ENCODE results near the gene CD37. TPM values are rescaled to one million over a fixed set of nuclear protein-coding genes. Genes with fewer than 3 reads are reported as not detected.
"Not testable (repeated sequence)": the region's sequence is repeated elsewhere in the genome, so short reads cannot be mapped to it uniquely, and the experiment has no call there.

The CD37 gene, protein sequence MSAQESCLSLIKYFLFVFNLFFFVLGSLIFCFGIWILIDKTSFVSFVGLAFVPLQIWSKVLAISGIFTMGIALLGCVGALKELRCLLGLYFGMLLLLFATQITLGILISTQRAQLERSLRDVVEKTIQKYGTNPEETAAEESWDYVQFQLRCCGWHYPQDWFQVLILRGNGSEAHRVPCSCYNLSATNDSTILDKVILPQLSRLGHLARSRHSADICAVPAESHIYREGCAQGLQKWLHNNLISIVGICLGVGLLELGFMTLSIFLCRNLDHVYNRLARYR
- polyA plus RNA-seq (2013, experiment 1 of 2; ENCODE audit: insufficient read length), result 12.1 TPM
- polyA plus RNA-seq (2013, experiment 2 of 2; ENCODE audit: insufficient read length), result 15.2 TPM

DNA sequence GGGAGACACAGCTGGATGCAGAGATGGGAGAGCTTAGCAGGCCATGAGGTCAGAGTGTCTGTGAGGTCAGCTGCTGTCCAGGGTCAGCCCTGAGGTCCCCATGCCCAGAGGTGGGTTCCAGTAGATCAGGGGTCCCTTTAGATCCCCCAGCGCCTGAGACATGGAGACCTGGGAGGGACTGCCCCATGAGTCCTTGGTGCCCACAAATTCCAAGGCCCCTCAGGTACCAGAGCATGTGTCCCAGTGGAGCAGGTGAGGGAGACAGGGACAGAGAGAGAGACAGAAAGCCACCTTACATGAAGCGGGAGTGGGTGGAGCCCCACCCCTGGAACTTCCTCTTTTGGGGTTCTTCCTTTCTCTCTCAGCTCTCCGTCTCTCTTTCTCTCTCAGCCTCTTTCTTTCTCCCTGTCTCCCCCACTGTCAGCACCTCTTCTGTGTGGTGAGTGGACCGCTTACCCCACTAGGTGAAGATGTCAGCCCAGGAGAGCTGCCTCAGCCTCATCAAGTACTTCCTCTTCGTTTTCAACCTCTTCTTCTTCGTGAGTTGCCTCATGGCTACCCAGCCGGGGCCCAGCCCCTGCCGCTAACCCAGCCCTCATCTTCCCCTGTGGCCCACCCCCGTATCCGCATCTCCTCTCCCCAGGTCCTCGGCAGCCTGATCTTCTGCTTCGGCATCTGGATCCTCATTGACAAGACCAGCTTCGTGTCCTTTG lies at the start of gene CD37:
Gene CD37 (plus strand): TSS at position 336 of the 713 bp plus-strand sequence. CDS start 135 bp downstream, at position 471.
- no peak for DNase-seq

DNA sequence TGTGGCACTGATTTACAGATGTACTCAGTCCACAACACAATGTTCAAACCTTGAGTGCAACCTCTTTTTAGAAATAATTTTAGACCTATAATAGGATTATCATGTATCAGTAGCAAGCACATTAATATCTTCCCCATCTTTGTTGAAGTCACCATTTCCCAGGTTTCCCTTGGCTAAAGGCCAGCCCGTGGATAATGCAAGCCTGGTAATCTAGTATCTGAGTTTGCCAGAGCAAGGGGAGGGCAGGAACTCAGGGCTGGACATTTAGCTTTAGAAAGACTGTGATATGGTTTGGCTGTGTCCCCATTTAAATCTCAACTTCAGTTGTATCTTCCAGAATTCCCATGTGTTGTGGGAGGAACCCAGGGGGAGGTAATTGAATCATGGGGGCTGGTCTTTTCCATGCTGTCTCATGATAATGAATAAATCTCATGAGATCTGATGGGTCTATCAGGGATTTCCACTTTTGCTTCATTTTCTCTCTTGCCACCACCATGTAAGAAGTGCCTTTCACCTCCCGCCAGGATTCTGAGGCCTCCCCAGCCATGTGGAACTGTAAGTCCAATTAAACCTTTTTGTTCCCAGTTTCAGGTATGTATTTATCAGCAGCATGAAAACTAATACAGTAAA lies 48.0 kb upstream of the CD37 start:
- no peak for DNase-seq

DNA sequence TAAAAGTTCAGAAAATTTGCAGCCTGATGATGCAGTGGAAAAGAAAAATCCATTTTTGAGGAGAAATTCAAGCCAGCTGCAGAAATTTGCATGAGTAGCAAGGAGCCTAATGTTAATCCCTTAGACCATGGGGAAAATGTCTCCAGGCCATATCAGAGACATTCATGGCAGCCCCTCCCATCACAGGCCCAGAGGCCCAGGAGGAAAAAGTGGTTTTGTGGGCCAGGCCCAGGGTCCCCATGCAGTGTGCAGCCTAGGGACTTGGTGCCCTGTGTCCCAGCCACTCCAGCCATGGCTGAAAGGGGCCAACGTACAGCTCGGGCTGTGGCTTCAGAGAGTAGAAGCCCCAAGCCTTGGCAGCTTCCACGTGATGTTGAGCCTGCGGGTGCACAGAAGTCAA lies 47.0 kb upstream of the CD37 start:
- DNase-seq, result not testable (repeated sequence)

DNA sequence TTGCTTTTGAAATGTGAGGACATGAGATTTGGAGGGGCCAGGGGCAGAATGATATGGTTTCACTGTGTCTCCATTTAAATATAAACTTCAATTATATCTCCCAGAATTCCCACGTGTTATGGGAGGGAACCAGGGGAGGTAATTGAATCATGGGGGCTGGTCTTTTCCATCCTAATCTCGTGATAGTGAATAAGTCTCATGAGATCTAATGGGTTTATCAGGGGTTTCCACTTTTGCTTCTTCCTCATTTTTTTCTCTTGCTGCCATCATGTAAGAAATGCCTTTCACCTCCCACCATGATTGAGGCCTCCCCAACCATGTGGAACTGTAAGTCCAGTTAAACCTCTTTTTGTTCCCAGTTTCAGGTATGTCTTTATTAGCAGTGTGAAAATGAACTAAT lies 45.9 kb upstream of the CD37 start:
- DNase-seq, result not testable (repeated sequence)

DNA sequence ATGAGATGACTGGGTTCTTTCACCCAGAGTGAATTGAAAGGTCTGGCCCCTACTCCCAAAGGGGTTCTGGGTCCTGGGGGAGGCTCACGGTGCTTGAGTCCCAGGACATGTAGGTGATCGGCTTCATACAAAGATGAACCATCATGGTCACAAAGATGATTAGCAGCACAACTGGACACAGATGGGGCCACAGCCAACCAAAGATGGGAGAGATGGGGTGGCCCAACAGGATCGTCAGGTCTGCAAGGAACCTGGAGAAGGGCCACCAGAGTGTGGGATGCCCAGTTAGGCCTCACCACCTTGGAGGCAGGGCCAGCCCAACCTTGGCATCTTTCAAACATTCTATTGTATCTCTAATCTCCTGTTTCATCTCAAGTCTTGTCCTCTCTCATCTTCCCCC lies 44.7 kb upstream of the CD37 start:
- no peak for DNase-seq

DNA sequence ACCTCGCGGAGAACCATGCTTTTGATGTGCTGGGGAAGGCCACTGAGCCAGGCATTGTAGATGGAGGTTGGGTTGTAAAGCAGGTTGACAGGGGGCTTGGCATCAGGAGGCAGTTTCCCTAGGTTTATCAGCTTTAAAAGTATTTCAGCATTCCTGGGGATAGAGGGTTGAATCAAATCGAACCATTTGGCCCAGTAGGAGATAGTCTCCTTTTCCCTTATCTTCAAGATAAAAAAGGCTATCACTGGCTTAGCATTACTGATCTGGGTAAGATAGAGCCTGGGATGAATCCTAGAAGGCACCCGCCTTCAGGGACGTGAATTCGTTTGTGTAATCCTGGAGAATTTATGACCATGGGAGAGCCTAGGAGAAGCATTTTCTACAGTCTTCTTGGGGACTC lies 40.8 kb upstream of the CD37 start:
- no peak for DNase-seq

DNA sequence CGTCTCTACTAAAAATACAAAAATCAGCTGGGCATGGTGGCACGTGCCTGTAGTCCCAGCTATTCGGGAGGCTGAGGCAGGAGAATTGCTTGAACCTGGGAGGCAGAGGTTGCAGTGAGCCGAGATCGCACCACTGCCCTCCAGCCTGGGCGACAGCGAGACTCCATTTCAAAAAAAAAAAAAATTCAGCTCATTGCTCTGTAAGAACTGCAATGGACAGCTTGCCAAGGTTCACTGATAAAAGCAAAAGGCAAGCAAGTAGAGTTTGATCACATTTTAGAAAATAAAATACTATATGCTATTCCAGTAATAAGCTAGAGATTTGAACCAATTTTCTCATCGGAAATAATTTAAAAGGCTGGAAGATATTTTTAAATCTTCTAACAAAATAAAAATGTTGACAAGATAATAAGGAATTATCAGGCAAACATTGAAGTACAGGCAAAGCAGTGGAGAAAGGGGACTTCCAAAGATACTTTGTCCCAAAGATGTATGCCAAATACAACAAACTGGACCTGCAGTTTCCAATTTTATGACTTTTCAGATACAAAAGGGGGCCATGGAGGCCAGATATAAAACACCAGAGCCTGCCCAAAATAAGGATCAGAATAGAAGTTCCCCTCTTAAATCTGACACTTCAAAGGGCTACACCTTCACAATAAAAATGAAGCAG lies 39.9 kb upstream of the CD37 start:
- no peak for DNase-seq

DNA sequence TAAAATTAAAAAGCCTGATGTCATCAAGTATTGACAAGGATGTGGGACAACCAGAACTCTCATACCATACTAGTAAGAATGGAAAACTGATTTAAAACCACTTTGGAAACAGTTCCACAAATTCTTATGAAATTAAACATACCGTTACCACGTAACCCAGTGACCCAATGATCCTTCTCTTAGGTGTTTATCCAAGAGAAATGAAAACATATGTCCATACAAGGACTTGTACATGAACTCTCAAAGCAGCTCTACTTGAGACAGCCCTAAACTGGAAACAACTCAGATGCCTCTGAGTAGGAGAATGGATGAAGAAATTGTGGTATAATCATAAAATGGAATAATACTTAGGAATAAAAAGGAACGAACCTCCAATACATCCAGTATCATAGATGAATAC lies 37.8 kb upstream of the CD37 start:
- DNase-seq, result peak; percentile 49

DNA sequence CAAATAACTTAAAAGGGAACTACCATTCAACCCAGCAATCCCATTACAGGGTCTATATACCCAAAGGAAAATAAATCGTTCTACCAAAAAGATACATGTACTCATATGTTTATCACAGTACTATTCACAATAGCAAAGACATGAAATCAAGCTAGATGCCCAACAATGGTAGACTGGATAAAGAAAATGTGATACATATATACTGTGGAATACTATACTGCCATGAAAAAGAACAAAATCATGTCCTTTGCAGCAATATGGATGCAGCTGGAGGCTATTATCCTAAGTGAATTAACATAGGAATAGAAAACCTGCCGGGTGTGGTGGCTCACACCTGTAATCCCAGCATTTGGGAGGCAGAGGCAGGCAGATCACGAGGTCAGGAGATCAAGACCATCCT lies 36.6 kb upstream of the CD37 start:
- not testable (repeated sequence) for DNase-seq

DNA sequence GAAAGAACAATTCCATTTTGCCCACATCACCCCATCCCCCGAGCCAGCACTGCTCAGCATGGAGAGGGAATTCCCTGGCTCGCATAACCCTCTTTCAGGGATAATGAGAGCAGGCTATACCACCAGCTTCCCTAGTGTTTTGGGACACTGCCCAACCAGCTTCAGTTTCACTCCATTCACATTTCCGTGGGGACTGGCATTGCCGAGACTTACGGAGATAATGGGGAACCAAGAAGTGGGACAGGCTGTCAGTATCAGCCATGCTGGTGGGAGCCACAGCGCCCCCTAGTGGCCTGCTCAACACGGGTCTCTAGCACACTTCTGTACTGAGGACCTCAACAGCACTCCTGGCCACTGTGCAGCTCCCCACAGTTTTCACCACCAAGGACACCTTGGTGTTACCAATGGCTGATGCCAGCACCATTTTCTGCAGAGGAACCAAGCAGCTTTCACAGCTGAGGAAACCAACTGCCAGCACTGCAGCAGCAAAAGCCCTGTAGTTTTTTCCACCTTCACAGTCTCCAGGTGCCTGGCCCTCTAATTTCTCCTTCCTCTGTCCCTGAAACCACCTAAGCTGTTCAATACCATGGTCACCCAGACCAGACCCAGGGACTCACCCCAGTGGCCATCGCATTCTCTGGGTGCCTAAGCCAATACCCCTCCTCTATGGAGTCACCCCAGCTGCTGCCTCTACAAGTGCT lies 33.9 kb upstream of the CD37 start:
- peak; percentile 55 for DNase-seq

DNA sequence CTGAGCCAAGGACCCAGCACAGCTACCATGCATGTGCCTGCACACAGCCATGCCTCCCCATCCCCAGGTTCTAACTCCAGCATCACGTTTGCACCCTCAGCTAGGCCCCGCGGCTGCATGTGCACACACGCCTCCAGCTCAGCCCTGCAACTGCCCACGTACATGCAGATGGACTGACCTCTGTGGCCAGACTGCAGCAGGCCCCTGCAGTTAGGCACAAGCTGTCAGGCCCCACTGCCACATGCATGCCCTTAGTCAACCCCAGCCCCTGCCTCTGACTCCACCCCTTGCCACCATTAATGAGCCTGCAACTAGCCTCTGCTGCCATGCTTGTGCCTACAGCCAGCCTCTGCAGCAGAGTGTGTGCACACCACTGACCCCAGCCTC lies 33.3 kb upstream of the CD37 start:
- no peak for DNase-seq

DNA sequence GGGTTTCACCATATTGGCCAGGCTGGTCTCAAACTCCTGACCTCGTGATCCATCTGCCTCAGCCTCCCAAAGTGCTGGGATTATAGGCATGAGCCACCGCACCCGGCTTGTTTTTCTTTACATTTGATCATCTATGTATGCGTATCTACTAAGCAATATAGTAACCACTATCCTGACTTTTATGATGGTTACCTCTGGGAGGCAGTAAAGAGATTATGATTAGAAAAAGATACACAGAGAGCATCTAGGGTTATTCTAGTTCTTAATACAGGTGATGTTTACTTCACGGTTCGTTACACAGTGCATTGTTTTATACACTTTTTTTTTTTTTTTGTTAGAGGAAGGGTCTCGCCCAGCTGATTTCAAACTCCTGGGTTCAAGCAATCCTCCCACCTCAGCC lies 28.5 kb upstream of the CD37 start:
- DNase-seq, result not testable (repeated sequence)

DNA sequence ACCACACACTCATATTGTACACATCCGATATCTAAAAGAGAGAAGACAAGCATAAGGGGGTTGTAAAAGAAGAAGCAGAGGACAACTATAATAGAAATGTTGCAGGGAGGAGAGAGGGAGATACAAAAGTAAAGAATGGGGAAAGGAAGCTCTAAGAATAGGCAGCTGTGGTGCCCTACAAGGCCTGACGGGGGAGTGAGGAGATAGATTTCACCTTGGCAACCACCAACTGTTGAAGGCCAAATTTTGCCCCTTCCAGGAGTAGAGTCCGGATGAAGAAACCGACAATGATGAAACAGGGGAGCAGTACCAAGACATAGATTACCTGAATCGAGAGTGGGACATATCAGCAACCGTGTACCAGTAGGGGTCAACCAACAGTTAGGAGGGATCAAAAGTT lies 26.1 kb upstream of the CD37 start:
- no peak for DNase-seq

DNA sequence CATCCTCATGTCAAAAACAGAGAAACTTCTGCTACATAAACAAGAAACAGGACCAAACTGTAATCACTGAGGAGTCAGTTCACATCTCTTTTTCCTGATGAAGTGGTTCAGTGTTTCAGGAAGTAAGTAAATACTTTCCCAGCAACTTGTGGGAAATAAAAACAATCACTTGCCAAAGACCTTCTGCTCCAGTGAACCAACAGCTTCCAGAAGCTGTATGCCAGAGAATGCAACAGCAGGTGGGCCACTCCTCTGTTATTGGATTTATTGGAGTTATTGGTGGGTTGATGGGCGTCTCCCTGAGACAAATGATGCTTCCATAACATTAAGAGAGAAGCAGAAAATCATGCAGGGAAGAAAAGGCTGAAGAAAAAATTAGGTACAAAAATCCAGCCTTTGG lies 20.1 kb upstream of the CD37 start:
- no peak for DNase-seq

DNA sequence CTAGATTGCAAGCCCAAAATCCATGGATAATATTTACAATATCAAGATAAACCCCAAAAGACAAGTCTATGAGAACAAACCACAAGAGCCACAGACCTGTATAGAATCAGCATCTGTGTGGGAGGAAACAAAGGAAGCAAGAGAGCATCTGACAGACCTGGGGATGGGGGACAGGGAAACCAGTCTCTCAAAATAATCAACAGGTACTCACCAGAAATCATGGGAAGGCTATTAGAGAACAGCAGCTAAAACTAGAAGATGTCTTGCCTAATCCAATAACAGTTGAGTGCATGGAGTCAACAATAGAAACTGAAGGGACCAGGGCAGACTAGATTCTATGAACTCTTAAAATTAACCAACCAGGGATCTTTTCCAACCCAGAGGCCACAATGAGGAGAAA lies 18.9 kb upstream of the CD37 start:
- DNase-seq, result no peak

DNA sequence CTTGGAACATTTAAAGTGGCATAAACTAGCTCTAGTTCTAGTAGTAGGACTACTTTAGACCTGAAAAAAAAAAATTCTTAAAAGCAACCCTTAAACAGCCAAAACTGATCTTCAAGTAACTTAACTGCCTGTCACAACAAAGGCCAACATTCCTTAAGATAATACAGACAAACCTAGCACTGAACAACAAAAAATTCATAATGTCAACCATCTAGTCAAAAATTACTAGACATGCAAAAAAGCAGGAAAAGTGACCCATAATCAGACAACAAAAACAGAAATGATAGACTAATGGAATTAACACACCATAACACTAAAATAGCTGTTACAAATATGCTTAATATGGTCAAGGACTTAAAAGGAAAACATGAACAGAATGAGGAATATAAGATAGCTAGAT lies 16.9 kb upstream of the CD37 start:
- no peak for DNase-seq

DNA sequence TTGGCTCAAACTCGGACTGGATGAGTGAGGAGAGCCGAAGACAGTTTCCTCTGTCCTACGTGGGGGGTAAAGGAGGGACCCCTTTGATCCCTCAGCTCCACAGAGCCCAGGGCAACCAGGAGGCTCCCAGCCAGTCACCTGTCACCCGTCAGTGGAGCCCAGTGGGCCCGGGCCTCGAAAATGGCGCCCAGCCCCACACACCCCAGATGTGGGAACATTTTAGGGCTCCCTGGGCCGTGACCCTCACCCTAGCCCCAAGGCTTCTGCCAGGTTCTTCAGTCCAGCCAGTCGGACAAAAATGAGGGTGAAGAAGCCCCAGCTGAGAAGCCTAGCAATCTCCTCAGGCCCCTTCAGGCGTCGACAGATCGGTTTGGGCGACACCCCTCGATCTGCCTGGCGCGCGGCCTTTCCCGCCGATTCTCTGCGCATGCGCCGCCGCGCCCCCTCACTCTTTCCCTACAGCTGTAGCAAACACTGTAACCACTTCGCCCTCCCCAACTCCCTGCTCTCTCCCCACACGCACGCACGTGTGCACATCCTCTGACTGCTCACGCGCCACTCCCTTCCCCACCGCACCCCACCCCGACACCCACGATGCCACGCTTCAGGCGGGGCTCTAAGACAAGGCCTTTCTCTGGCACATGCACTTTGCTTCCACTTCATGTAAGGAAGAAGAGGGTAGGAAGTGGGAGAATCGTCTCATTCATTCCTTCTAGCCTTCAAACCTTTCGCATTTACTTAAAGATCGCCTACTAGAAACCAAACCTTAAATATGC lies 10.2 kb upstream of the CD37 start, which contains the start of gene SLC6A16:
Gene SLC6A16 (minus strand): TSS at position 391 of the 776 bp plus-strand sequence. CDS start 13,844 bp downstream, outside the sequence.
- DNase-seq, result no peak

DNA sequence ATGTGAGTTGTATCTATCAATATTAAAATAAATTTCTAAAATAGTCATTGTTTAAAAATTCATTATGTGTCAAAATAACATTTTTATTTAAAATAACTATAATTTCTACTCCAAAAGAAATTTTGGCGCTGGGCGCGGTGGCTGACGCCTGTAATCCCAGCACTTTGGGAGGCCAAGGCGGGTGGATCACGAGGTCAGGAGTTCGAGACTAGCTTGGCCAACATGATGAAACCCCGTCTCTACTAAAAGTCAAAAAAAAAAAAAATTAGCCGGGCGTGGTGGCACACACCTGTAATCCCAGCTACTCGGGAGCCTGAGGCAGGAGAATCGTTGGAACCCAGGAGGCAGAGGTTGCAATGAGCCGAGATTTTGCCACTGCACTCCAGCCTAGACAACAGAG lies 9.4 kb upstream of the CD37 start:
- DNase-seq, result not testable (repeated sequence)

DNA sequence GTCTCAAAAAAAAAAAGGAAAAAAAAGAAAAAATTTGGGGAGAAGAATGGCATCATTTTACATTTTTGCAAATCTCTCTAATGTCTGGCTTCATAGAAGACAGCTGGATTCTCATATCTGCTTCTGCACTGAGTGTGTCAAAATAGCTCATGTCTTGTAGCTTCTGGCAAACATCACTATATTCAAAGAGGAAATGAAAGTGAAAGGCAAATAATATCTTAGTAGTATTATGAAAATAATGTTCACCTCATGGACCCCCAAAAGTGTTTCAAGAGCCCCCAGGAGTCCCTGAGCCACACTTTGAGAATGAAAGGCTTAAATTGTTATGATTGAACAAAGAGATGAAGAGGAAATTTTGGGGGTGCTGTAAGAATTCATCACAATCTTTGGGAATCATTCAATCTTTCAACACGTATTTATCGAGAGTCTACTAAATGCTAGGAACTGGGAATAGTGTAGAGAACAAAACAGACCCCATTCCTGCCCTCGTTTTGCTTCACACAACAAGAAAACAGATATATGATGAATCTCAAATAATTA lies 9.0 kb upstream of the CD37 start:
- no peak for DNase-seq

DNA sequence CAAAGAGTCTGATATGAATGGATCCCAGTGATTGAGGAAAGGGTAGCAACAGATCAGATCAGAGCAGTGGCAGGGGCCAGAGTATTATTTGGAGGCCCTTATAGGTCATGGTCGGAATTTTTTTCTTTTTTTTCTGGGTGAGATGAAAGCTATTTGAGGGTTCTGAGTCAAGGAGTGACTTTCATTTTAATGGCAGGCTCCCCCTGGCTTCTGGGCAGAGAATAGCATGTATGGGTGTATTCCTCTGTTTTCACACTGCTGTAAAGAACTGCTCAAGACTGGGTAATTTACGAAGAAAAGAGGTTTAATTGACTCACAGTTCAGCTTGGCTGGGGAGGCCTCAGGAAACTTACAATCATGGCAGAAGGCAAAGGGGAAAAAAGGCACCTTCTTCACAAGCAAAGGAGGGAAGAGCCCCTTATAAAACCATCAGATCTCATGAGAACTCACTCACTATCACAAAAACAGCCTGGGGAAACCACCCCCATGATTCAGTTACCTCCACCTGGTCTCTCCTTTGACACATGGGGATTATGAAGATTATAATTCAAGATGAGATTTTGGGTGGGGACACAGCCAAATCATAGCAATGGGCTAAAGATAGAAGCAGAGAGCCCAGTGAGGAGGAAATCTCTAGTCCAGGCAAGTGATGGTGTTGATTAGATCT lies 7.2 kb upstream of the CD37 start:
- DNase-seq, result peak; percentile 29

DNA sequence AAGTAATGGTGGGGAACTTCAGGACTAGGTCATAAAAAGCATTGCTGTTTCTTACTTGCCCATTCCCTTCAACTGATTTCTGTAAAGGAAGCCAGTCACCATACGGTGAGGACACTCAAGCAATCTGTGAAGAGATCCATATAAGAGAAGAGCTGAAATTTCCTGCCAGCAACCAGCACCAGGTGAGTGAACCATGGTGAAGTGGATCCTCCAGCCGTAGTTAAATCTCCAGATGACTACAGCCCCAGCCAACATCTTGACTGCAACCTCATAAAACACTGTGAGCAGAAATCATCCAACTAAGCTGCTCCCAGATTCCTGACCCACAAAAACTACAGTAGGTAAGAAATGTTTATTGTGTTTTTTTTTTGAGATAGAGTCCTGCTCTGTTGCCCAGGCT lies 6.5 kb upstream of the CD37 start:
- DNase-seq, result no peak

All from fibroblast of skin of scalp (primary cell).